G401 (cell line): ENCODE measurements around the gene KIRREL3. TPM values are rescaled to one million over a fixed set of nuclear protein-coding genes. Genes with fewer than 3 reads are reported as not detected.

Source experiments
- DNase-seq: peaks from one replicate; pipeline ENCODE4 v3.0.0-alpha.2; 2015; ENCODE audit warnings: low spot score
- in situ Hi-C: cut with HindIII; loops from 2 replicates; pipeline ENCODE4 v1.10.0; 2016; ENCODE audit warnings: low sequenced_read_pairs, mixed read lengths
- total RNA-seq: library from RNA; depleted of rRNA; stranded (reverse); fragments of >200 nt; shearing (Covaris generic); gene quantifications from 2 replicates; pipeline ENCODE4 v1.2.3, GENCODE V29; 2014

Gene KIRREL3
- total RNA-seq, 1 experiment from 2014 or later, result not detected

DNA sequence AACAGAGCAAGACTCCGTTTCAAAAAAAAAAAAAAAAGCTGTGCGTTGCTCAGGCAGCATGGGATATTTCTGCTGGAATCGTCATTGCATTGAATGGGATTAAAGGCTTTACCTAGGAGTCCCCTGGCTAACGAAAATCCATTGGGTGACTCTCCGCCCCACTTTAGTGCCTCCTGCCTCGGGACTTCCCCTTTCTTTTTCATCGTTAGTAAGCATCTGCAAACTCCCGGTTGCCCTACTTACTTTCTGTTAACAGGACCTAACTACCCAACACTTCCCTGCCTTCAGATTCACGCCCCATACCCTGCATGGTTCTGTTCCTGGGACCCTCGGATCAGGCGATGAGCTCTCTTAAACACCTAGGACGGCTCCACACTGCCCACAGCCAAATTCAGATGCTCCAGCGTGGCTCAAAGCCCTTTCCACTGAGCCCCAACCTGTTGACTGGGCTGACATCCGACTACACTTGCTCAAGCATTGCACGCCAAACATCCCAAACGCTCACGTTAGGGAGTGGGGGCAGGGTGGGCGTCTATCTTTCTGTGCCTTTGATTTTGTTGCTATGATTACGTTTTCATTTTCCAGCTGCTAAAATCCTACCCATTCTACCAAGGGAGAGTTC lies 501.3 kb downstream of the KIRREL3 start:
- no peak for DNase-seq
- in situ Hi-C loops, result no loop called here

DNA sequence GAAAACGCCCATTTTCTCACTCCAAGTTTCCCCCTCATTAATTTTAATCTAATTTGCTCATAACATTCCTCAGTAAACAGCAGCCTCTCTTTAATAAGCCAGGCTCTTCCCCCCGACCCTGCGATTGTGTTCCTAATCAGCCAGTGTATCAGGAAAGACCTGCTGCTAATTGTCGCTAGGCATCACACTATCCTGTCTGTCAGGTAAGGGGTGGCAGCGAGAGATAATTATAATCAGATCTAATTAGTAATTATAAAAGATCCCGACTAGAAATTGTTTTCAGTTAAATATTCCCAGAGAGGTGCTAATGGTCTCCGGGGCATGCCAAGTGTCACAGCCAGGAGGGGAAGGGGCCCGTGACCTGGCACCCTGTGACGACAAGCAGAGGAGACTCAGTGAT lies 502.3 kb downstream of the KIRREL3 start:
- no peak for DNase-seq
- in situ Hi-C loops, result no loop called here

DNA sequence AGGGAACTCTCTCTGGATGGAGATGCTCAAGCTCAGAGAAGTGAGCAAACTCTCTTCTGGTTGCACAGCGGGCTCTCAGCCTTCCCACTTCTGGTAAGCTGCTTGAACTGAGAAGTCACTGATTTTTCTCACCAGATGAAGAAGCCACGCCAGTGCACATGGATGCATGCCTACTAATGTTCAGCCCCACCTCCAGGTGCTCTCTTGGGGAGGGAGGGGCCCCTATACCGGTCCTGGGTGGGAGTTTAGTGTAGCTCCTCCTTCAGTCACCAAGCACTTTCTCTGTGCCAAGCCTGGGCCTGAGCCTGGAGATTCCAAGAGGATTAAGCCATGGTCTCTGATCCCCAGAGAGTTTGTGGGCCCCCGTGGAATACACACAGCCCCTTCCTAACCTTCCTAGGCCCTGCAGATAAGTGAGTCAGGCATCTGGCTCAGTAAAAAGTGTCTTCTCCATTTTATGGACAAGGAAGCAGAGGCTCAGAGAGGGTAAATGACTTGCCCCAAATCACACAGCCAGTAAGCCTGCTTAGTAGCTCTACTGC lies 502.9 kb downstream of the KIRREL3 start:
- in situ Hi-C loops, result no loop called here
- no peak for DNase-seq

DNA sequence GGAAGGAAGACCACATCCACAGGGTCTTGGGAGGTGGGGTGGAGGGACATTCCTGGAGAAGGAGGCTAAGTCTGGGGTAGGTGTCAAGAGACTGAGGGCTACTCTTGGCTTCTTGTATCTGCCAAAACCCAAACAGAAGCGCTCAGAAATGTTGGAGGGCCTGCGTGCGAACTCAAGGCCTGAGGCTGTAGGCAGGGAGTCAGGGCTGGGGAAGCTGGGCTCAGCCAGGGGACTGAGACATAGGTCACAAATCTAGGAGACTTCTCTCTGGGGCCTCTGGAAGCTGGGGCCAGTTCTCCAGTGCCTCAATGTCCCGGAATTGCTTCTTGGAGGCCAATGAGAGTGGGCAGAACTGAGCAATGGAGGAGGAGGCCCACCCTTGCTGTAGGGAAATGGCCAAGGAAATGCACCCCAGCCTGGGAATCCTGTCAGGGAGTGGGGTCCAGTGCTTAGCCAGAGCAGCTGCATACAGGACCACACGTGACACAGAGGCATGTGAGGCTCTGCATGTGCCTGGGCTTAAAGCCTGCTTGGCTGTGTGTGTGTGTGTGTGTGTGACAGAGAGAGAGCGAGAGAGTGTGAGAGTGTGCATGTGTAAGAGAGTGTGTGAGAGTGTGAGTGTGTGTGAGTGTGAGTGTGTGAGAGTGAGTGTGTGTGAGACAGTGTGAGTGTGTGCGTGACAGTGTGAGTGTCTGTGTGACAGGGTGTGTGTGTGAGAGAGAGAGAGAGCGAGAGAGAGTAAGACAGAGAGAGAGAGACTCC lies 503.8 kb downstream of the KIRREL3 start:
- no peak for DNase-seq
- in situ Hi-C loops, result no loop called here

DNA sequence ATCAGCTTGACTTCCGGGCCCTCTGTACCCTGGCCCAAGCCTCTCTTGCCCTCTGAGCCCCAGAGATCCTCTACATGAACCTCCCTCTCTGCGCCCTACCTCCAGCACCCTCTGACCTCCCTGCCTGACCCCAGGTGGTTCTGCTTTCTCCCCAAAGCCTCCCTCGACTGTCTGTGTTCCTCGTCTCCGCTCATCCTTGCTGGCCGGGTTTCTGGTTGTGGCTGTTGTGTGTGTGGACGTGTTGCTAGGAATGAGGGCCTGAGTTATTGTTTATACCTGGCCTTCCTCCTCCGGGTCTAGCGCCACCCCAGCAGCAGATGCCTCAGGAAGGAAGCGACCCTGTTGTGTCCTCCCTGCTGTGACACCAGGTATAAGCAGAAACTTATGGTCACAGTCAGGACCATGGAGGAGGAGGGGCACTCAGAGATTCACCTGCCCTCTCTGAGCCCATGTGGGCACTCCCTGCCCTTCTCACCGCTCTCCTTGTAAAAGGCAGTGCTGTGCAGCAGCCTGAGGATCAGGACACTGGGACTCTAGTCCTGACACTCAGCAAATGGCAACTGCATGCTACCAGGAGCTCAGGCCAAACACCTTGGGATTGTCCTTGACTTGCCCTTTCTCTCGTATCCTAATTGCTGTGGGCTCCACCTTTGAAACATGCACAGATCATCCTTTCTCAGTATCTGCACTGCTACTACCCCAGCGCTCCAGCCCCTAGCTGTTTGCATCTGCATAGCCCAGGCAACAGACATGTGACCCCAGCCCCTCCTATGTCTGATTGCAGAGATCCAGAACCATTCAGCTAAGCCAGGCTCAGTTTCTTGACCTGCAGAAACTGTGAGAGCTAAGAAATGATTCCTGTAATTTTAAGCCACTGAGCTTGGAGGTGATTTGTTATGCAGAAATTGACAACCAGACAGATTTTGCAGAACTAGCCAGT lies 505.0 kb downstream of the KIRREL3 start:
- in situ Hi-C loops, result no loop called here
- DNase-seq, result no peak

DNA sequence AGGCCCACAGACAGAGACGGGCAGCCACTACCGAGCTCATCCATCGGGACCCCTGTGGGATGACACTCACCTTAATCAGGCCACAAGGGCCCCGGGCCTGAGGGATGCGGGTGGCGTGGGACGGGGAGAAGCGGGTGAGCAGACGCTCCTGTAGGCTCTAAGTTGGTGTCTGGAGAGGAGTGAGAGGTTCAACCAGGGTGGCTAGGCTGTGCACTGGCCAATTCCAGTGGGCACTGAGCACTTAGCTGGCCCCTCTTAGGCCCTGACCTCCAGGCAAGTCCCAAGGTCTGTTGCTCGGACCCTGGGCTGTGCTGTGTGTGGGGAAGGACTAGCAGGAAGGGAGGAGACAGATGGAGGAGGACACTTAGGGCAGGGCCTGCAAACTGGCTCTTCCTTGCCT lies 505.7 kb downstream of the KIRREL3 start:
- in situ Hi-C loops, result no loop called here

DNA sequence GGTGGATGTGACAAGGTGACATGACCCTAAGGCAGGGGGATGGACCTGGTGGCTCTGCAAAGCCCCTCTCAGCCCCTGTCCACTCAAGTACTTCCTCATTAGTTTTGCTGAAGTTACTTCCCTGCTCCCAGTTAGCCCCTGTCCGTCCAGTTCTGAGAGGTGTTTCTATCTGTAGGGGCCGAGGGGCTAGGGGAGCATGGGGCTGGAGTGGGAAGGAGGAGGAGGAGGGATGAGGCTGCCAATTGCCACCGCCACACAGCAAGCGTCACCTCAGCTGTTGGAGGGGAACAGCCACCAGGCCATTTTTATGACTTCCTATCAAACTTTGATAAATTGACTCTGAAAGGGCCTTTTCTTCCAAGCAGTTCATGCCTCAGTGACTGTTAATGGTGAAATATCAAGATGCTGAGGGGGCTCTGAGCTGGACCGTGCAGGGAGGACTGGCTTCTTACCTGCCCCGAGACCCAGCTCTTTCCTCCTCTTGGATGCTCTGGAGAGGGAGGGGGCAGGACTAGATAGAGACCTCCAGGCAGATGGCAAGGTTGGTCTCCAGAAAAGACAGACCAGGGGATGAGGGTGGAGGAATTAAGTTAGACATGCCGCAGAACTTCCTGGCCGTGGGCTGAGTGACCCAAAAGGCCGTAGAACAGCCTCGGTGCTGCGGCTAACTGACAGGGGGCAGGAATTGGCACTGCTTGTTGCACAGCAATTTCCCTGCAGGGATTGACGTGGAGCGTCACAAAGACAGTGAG lies 508.1 kb downstream of the KIRREL3 start:
- in situ Hi-C loops, result no loop called here
- DNase-seq, result no peak

More for the DNA sequence above, 505.7 kb downstream of the KIRREL3 start:
- no peak for DNase-seq

DNA sequence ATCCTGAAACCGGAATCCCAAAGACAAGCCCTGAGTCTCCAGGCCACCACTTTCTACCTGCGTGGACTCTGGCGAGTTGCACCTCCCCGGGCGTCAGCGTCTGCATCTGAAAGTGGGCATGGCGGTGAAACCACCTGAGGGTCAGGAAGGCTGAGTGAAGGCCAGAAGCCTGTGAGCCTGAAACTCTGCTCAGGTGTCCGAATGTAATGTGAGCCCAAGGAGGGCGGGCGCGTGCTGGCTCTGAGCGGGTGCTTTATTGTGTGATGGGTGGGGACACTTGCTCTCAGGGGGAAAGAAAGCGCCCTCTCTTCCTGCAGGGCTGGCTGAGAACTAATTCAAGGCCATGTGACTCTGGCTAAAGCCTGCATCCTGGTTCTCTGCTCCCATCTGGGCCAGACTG lies 509.5 kb downstream of the KIRREL3 start:
- no peak for DNase-seq
- in situ Hi-C loops, result no loop called here

DNA sequence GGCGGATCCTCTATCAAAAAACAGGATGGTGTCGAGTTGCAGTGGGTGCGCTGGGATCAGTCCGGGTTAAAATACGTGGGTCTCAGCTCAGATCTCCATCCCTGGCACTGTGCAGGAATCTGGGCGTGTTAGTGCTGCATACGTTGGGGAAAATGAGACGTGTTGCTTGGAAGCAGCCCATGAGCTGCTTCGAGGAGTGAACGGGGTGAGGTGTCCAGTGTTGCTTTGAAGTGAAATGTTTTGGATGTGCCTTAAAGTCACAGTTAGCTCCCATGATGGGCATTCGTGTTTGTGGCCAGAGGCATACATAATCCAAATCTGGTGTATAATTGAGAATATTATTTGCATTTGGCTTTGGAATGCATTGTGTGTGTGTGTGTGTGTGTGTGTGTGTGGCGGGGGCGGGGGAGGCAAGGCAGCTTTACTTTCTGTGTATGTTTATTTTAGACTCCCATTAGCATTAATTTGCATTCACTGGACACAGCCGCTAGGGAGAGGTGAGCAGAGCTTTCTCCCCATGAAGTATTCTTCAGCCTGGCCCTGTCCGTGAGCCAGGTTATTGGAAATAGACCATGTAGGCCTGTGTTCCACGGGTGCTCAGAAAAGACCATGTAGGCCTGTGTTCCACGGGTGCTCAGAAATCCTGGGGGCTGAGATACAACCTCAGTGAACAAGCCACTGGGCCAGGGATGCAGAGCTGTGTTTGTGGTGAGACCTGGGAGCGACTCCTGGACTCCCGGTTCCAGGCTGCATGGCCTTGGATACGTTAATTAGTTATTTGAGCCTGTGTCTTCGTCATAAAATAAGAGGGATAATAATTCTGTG lies 510.5 kb downstream of the KIRREL3 start:
- in situ Hi-C loops, result no loop called here

DNA sequence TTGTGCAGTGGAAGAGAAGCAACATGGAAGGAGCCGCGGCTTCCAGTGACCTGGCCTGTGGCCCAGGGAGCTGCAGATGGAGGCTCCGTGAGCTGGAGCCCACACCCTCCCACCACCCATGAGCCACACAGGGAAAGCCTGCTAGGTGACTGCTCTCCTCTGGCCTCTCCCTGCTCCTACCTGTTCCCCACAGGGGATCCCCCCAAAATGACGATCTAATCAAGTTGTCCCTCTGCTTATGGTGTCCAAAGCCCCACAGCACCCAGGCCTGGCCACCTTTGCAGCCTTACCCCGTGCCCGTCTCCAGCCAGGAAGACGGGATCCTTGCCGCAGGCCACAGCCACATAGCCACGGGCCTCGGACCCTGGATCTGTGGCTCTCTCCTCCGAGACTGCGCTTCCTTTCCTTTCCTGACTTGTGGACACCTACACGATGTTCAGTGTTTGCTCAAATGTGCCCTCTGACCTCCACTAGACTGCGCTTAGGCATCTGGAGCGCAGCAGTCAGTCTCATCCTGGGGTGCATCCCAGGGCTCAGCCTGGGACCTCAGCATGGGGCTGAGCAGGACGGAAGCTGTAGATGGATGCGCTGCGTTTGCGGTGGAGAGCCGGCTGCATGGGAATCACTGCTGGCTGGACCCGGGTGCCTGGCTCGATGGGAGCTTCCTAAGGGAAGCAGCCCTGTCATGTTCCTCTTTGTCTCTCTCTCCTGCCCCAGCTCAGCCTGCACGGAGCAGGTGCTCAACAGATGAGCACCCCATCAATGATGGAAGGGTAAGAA lies 511.8 kb downstream of the KIRREL3 start:
- in situ Hi-C loops, result no loop called here
- no peak for DNase-seq

More for the DNA sequence above, 510.5 kb downstream of the KIRREL3 start:
- no peak for DNase-seq

DNA sequence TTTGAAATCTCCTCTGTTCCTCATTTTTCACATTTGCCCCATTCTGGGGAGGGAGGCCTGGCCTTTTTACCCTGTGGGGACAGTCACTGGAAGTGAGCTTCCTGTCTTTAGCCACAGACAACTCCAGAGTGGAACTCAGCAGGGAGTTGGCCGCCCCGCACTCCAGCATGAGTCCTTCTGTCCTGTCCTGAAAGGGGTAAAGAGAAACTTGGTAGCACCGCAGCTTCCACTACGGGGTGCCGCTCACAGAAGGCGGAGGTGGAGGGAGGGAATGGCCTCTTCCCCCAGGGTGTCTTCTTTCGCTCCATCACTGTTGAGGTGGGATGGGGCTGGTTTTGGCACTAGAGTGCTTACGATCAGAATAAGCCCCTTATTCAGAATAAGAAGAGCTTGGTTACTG lies 512.9 kb downstream of the KIRREL3 start:
- DNase-seq, result no peak
- in situ Hi-C loops, result no loop called here

DNA sequence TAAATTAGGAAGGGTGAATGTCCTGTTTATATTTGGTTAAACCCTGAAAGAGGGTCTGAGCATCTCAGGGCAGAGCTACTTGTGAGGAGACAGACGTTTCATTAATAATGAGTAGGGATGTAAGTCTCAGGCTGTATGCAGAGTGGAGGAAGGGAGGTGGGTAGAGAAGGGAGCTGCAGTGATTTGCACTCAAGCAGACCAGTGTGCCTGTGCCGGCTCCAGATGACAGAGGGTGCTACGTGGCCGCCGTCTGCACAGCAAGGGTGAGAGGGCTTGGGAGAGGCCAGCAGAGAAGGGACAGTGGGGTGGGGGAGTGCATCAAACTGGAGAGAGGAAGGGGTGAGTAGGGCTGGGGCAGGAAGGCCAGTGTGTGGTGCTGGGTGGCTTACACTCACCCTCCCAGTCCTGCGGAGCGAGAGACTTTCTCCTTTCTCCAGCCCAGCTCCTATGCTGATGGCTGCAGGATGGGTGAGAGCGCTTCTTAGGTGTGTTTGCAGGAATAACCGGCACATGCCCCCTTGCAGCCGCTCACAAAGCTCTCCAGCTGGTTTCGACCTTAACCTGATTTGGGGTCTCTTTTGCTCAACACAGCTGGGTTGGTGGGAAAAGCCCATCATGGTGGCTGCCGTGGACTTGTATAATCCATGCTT lies 514.5 kb downstream of the KIRREL3 start:
- in situ Hi-C loops, result no loop called here
- DNase-seq, result no peak

DNA sequence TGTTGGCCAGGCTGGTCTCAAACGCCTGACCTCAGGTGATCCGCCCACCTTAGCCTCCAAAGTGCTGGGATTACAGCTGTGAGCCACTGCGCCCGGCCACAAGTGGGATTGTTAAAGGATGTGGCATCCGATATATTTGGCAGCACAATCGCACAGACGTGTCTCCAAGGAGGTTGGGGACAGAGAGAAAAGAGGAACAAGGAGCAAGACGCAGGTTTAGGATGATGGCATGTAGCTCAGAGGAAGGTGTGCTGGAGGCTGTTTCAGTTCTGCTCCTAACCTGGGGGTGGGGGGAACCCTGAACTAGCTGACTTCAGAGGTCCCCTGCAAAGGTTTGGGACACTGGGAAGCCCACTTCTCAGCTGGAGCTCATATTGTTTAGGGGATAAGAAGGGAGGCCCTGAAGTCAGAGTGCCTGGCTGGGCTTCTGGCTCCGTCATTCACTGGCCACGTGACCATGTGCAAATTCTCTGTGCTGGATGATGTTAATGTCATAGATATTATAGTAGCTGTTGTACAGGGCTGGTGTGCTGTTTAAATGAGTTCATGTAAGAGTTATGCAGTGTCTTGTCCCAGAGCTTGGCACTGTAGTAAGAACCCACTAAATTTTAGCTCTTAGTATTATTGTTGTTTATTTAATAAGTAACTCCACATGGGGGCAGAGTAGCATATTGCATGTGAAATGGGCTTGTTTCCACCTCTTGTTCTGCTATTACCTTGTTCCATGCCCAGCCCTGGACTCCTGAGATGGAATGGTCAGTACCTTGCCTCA lies 515.4 kb downstream of the KIRREL3 start:
- peak; percentile 18 for DNase-seq

DNA sequence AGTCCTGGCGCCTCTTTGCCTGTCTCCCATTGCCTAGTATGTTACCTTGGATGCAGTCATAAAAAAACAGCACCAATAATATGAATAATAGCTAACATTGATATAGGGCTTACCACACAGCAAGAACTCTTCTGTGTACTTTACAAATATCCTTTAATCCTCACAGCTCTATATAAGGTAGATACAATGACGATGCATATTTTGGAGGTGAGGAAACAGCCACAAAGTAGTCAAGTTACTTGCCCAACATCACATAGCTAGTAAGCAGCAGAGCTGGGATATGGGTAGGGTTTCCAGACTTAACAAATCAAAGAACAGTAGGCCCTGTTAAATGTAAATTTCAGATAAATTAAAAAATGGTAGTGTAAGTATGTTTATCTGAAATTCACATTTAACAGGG lies 516.3 kb downstream of the KIRREL3 start:
- DNase-seq, result no peak
- in situ Hi-C loops, result no loop called here

More for the DNA sequence above, 515.4 kb downstream of the KIRREL3 start:
- in situ Hi-C loops, result no loop called here

DNA sequence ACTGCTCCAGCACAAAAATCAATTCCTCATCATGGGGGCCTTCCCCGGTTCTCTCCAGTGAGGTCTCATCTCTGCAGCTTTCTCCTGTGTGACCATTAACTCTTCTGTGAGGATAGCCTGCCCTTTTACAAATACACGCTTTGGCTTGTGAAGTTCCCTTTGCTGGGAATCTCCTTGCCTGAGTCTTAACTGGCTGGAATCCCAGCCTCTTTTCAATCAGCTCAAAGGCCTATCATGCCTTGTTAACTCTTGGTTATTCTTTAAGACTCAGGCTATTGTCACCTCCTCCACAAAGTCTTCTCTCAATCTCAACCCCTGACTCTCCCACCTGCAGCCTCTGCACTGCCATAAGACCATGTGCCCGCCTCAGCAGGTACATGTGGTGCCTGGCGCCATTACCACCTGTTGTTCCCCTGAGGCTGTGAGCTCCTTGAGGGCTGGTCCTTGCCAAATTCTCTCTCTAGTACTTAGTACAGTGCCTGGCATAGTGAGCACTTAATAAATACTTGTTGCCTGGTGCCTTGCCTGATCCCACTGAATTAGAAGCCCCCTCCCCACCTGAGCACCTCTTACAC lies 516.9 kb downstream of the KIRREL3 start:
- no peak for DNase-seq
- in situ Hi-C loops, result no loop called here

DNA sequence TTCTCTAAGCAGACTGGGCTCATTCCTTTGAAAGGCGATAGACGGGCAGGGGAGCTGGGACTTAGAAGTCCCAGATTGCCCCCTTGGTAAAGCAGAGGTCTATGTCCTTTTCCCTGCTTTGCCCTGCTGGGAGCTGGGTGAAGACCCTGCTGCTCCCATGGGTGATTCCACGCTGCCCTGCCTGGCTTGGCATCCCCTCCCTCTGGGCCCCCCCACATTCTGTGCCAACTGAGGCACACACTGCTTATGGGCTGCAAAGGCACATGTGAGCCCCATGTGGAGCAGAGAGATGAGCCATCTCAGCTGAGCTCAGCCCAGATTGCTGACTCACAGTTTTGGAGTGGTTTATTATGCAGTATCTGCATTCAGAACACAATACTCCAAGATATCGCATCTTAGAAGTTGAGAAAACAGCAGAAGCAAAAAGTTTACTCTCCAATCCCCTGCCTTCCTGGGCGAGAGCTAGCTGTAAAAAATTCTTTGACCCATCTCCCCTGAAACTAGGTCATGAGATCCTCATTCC lies 517.9 kb downstream of the KIRREL3 start:
- in situ Hi-C loops, result no loop called here
- no peak for DNase-seq
